IMR-90 (cell line): ENCODE data around the gene CTDSPL. TPM values are rescaled to one million over a fixed set of nuclear protein-coding genes. Genes with fewer than 3 reads are reported as not detected.

Experiments used
- ATAC-seq: fragments of 200-7000 bp; cut with Tn5 transposase; 2 replicates; pipeline ENCODE4 v1.9.1; 2020; ENCODE audit warnings: low read depth, mild to moderate bottlenecking, moderate library complexity
- BruUV-seq: library from RNA; stranded (reverse); fragments of 400-500 nt; replicated peaks from 2 replicates; lab custom pipeline; 2021; lab: Mats Ljungman, UMichigan
- CTCF ChIA-PET: fragments of 300-600 bp; formaldehyde crosslinking; extraction: SDS; loops from one replicate; lab custom pipeline; 2021; ENCODE audit warnings: antibody characterized with exemption; lab: Yijun Ruan, JAX
- POLR2A ChIA-PET: fragments of 300-600 bp; sonication (Branson Sonifier 250); formaldehyde crosslinking; loops from one replicate; lab custom pipeline; 2022; ENCODE audit warnings: antibody characterized with exemption; ENCODE audit not compliant: unreplicated experiment; lab: Charles Lee
- DNase-seq: peaks from one replicate; pipeline ENCODE4 v3.0.0; 2013
- H2AFZ ChIP-seq: replicated peaks from 2 replicates; pipeline ENCODE3; 2013; ENCODE audit warnings: low read length, mild to moderate bottlenecking; ENCODE audit not compliant: poor library complexity
- H2AK5ac ChIP-seq: 2 replicates; pipeline ENCODE4 v1.6.1; 2013; ENCODE audit warnings: low read depth, low read length, inconsistent platforms
- H2AK9ac ChIP-seq: replicated peaks from 2 replicates; pipeline ENCODE3; 2013; ENCODE audit warnings: mild to moderate bottlenecking, low read depth, low read length, moderate library complexity; ENCODE audit not compliant: poor library complexity
- H2BK120ac ChIP-seq: 2 replicates; pipeline ENCODE4 v1.6.1; 2013; ENCODE audit warnings: low read depth, low read length, inconsistent platforms
- H2BK15ac ChIP-seq: 3 replicates; pipeline ENCODE4 v1.6.1; 2013; ENCODE audit warnings: low read depth, low read length, inconsistent platforms
- H2BK20ac ChIP-seq: 2 replicates; pipeline ENCODE4 v1.6.1; 2013; ENCODE audit warnings: low read depth, mild to moderate bottlenecking, inconsistent platforms, low read length, moderate library complexity
- H2BK5ac ChIP-seq: 2 replicates; pipeline ENCODE4 v1.6.1; 2013; ENCODE audit warnings: mild to moderate bottlenecking, low read depth, low read length, inconsistent platforms; ENCODE audit not compliant: poor library complexity, severe bottlenecking
- H3K14ac ChIP-seq: replicated peaks from 2 replicates; pipeline ENCODE4 v1.6.1; 2013; ENCODE audit warnings: low read depth, low read length, inconsistent platforms
- H3K18ac ChIP-seq: 2 replicates; pipeline ENCODE4 v1.6.1; 2013; ENCODE audit warnings: low read depth, low read length, control low read depth
- H3K23ac ChIP-seq: 2 replicates; pipeline ENCODE4 v1.6.1; 2013; ENCODE audit warnings: low read depth, low read length, inconsistent platforms
- H3K27ac ChIP-seq: 2 replicates; pipeline ENCODE4 v1.5.1; 2013; ENCODE audit warnings: mild to moderate bottlenecking, control low read depth, low read length; ENCODE audit not compliant: insufficient read depth
- H3K27me3 ChIP-seq: 2 replicates; pipeline ENCODE4 v1.6.1; 2013; ENCODE audit warnings: low read length; ENCODE audit not compliant: control insufficient read depth, insufficient read depth
- H3K36me3 ChIP-seq: 2 replicates; pipeline ENCODE4 v1.6.1; 2013; ENCODE audit warnings: low read length, mixed read lengths; ENCODE audit not compliant: control insufficient read depth, insufficient read depth
- H3K4ac ChIP-seq: 2 replicates; pipeline ENCODE4 v1.6.1; 2013; ENCODE audit warnings: low read depth, low read length, inconsistent platforms
- H3K4me1 ChIP-seq: 2 replicates; pipeline ENCODE4 v1.6.1; 2013; ENCODE audit warnings: low read length, mixed read lengths; ENCODE audit not compliant: control insufficient read depth, insufficient read depth
- H3K4me2 ChIP-seq: 2 replicates; pipeline ENCODE4 v1.6.1; 2013; ENCODE audit warnings: low read depth, mild to moderate bottlenecking, control low read depth, low read length, moderate library complexity
- H3K4me3 ChIP-seq: 2 replicates; pipeline ENCODE4 v1.5.1; 2013; ENCODE audit warnings: low read depth, mild to moderate bottlenecking, control low read depth, low read length, moderate library complexity; ENCODE audit not compliant: insufficient read depth
- H3K56ac ChIP-seq: 2 replicates; pipeline ENCODE4 v1.6.1; 2013; ENCODE audit warnings: low read length, inconsistent platforms; ENCODE audit not compliant: insufficient read depth; ENCODE audit errors: extremely low read depth
- H3K79me1 ChIP-seq, 2 experiments: 2 replicates each; pipeline ENCODE4 v1.6.1; 2013; ENCODE audit warnings: low read length in 2 of 2, inconsistent platforms in 1 of 2, low read depth in 1 of 2
- H3K9ac ChIP-seq: 2 replicates; pipeline ENCODE4 v1.6.1; 2013; ENCODE audit warnings: low read depth, low read length, control low read depth
- H3K9me1 ChIP-seq: 2 replicates; pipeline ENCODE4 v1.6.1; 2013; ENCODE audit warnings: low read length, inconsistent platforms; ENCODE audit not compliant: insufficient read depth
- H3K9me3 ChIP-seq: 2 replicates; pipeline ENCODE4 v1.6.1; 2013; ENCODE audit warnings: low read length; ENCODE audit not compliant: control insufficient read depth, insufficient read depth
- H4K20me1 ChIP-seq: 2 replicates; pipeline ENCODE4 v1.6.1; 2013; ENCODE audit warnings: low read length, inconsistent platforms; ENCODE audit not compliant: insufficient read depth
- H4K5ac ChIP-seq: 2 replicates; pipeline ENCODE4 v1.6.1; 2013; ENCODE audit warnings: mild to moderate bottlenecking, low read depth, low read length, control low read depth
- H4K8ac ChIP-seq, 2 experiments: 2 replicates each; pipeline ENCODE4 v1.6.1; 2013; ENCODE audit warnings: low read depth in 2 of 2, low read length in 2 of 2, control low read depth in 1 of 2, inconsistent platforms in 1 of 2
- H4K91ac ChIP-seq: 2 replicates; pipeline ENCODE4 v1.6.1; 2013; ENCODE audit warnings: low read depth, low read length, inconsistent platforms; ENCODE audit not compliant: insufficient read depth
- CEBPB ChIP-seq: IDR thresholded peaks from 2 replicates; pipeline ENCODE4 v1.6.1; 2012; ENCODE audit warnings: low read depth, low read length, improper control_type of control experiment
- CTCF ChIP-seq: conservative IDR thresholded peaks from 2 replicates; pipeline ENCODE4 v1.5.1; 2012; ENCODE audit warnings: mild to moderate bottlenecking, low read depth, low read length, improper control_type of control experiment
- WGBS, 2 experiments: methylation state at CpG; one replicate each; pipeline versions ENCODE4 v1.1.5 to v1.1.7; 2013; ENCODE audit warnings: missing lambda C conversion rate in 2 of 2; ENCODE audit not compliant: insufficient read length in 1 of 2; ENCODE audit errors: extremely low coverage in 2 of 2; 5-methylcytosine and 5-hydroxymethylcytosine counted together
- dilution Hi-C: fragments of 300-500 bp; cut with HindIII; formaldehyde crosslinking; loops from one replicate; pipeline ENCODE4 v1.14.3; 2018; ENCODE audit warnings: low sequenced_read_pairs; ENCODE audit not compliant: unreplicated experiment
- in situ Hi-C: fragments of 300-500 bp; cut with MboI; formaldehyde crosslinking; loops from 3 replicates; pipeline ENCODE4 v1.14.3; 2019; ENCODE audit warnings: low sequenced_read_pairs, inconsistent platforms, mixed read lengths
- intact Hi-C: fragments of 100-400 bp; cut with micrococcal nuclease; formaldehyde crosslinking; loops from 2 replicates; pipeline ENCODE4 v1.10.0; 2022
- polyA plus RNA-seq, 3 experiments: library from polyadenylated mRNA; depleted of rRNA; stranded (reverse); fragments of >200 nt; gene quantifications; 2 replicates each; pipeline ENCODE4 v1.2.3, GENCODE V29; 2012; ENCODE audit warnings: low replicate concordance in 1 of 3
- total RNA-seq: library from RNA; depleted of rRNA; stranded (reverse); fragments of >200 nt; gene quantifications from 2 replicates; pipeline ENCODE4 v1.2.3, GENCODE V29; 2012

CTDSPL gene
- total and polyA plus RNA-seq, 2 of the 4 experiments (the other 2 are of a cell fraction): 24.5 to 29.0 TPM

GRCh38 chr3:37901721-37902120 lies 40.0 kb downstream of the CTDSPL start:
- Histone ChIP-seq H3K4me2 (no peak overlapping the region), H3K4me1 (peaks cover 23% of the 10 kb centered on the region), H3K9me1 (peaks cover 27% of the 10 kb centered on the region), H4K8ac (no peak overlapping the region), H2BK15ac (no peak overlapping the region), H3K27ac (no peak overlapping the region), H3K9ac (no peak overlapping the region), H4K20me1 (peaks cover 20% of the 10 kb centered on the region), H2AK9ac (no peak overlapping the region), H4K5ac (no peak overlapping the region), H2BK120ac (no peak overlapping the region), H3K23ac (no peak overlapping the region), H2AK5ac (no peak overlapping the region), H2BK20ac (no peak overlapping the region), H3K9me3 (no peaks in the 10 kb centered on the region), H2BK5ac (no peak overlapping the region), H3K4ac (no peak overlapping the region), H3K56ac (no peak overlapping the region), H3K36me3 (peaks cover 2% of the 10 kb centered on the region; the same call in 1 of the 2 replicates), H3K27me3 (no peaks in the 10 kb centered on the region), H3K79me1 (peaks cover 48 to 88% of the 10 kb centered on the region in 2 experiments), H3K18ac (no peak overlapping the region), H3K14ac (no peak overlapping the region), H3K4me3 (no peak overlapping the region), H4K91ac (no peak overlapping the region), H2AFZ (no peak overlapping the region)
- ChIA-PET POLR2A (no interaction called here), CTCF (no interaction called here)
- intact Hi-C loops (no loop called here), in situ Hi-C loops (loop anchor here (5.0 kb wide), 1 partner anchor 34 kb away; no protein-coding TSS in a partner anchor), dilution Hi-C loops (no loop called here)
- TF ChIP-seq CEBPB (no peak), CTCF (no peak)
- no peak for DNase-seq
- no CpG with 5 or more reads among the region's 2 CpGs for WGBS, 2 experiments
- no TSS peak for BruUV-seq
- ATAC-seq: no peak
